GM23338 (cell line): Measurements from ENCODE around the gene PPIL1. TPM values are rescaled to one million over a fixed set of nuclear protein-coding genes. Genes with fewer than 3 reads are reported as not detected.
A peak's percentile ranks its signal among the peaks of the same experiment; 100 is the strongest.

Experiments used
- ATAC-seq: fragments of 200-7000 bp; cut with Tn5 transposase; 3 replicates; pipeline ENCODE4 v1.9.1; 2020
- DNase-seq: peaks from one replicate; pipeline ENCODE4 v3.0.0-alpha.2; 2015; ENCODE audit warnings: low spot score
- H2AFZ ChIP-seq: fragments of 200-600 bp; sonication (generic); 2 replicates; pipeline ENCODE4 v1.8.0; 2016; ENCODE audit warnings: antibody characterized with exemption, mild to moderate bottlenecking, moderate library complexity
- H3F3A ChIP-seq: fragments of 200-600 bp; sonication (generic); replicated peaks from 2 replicates; pipeline ENCODE4 v1.8.0; 2017; ENCODE audit warnings: antibody characterized with exemption, mixed run types, low read depth
- H3K27ac ChIP-seq: fragments of 200-600 bp; sonication (generic); 2 replicates; pipeline ENCODE4 v1.6.1; 2016; ENCODE audit warnings: low read depth
- H3K27me3 ChIP-seq: fragments of 200-600 bp; sonication (generic); 2 replicates; pipeline ENCODE4 v1.8.0; 2016; ENCODE audit warnings: mild to moderate bottlenecking, mixed run types, moderate library complexity; ENCODE audit not compliant: insufficient read depth
- H3K36me3 ChIP-seq: fragments of 200-600 bp; sonication (generic); 2 replicates; pipeline ENCODE4 v1.8.0; 2016; ENCODE audit warnings: mild to moderate bottlenecking; ENCODE audit not compliant: insufficient read depth
- H3K4me1 ChIP-seq: fragments of 200-600 bp; sonication (generic); 2 replicates; pipeline ENCODE4 v1.8.0; 2016; ENCODE audit warnings: mild to moderate bottlenecking, moderate library complexity; ENCODE audit not compliant: insufficient read depth
- H3K4me2 ChIP-seq: fragments of 200-600 bp; sonication (generic); 2 replicates; pipeline ENCODE4 v1.7.1; 2017; ENCODE audit warnings: mixed run types
- H3K4me3 ChIP-seq: fragments of 200-600 bp; sonication (generic); 2 replicates; pipeline ENCODE4 v1.6.1; 2016; ENCODE audit warnings: mixed run types
- H3K79me2 ChIP-seq: fragments of 200-600 bp; sonication (generic); replicated peaks from 2 replicates; pipeline ENCODE4 v1.8.0; 2017; ENCODE audit warnings: mild to moderate bottlenecking; ENCODE audit not compliant: insufficient read depth
- H3K9me2 ChIP-seq: fragments of 200-600 bp; sonication (generic); 2 replicates; pipeline ENCODE4 v1.8.0; 2017; ENCODE audit not compliant: insufficient read depth
- H4K20me1 ChIP-seq: fragments of 200-600 bp; sonication (generic); replicated peaks from 2 replicates; pipeline ENCODE4 v1.8.0; 2017; ENCODE audit warnings: mild to moderate bottlenecking; ENCODE audit not compliant: insufficient read depth
- H3K27ac Mint-ChIP-seq: 2 replicates; pipeline ENCODE4 v1.8.0; 2020; ENCODE audit warnings: inconsistent platforms, mild to moderate bottlenecking, moderate library complexity, mixed read lengths
- H3K27me3 Mint-ChIP-seq: 3 replicates; pipeline ENCODE4 v1.8.0; 2022; ENCODE audit warnings: low read depth, mild to moderate bottlenecking, moderate library complexity, mixed read lengths, inconsistent platforms; ENCODE audit not compliant: insufficient read depth, poor library complexity
- H3K36me3 Mint-ChIP-seq: 3 replicates; pipeline ENCODE4 v1.8.0; 2021; ENCODE audit warnings: low read depth, mild to moderate bottlenecking, inconsistent platforms, moderate library complexity, mixed read lengths
- H3K4me1 Mint-ChIP-seq: 3 replicates; pipeline ENCODE4 v1.8.0; 2020; ENCODE audit warnings: mild to moderate bottlenecking, inconsistent platforms, mixed read lengths
- H3K4me3 Mint-ChIP-seq: 3 replicates; pipeline ENCODE4 v1.8.0; 2021; ENCODE audit warnings: moderate library complexity, mild to moderate bottlenecking, inconsistent platforms, mixed read lengths
- H3K9me3 Mint-ChIP-seq: 3 replicates; pipeline ENCODE4 v1.8.0; 2020; ENCODE audit warnings: moderate library complexity, mild to moderate bottlenecking, inconsistent platforms, mixed read lengths
- CREB1 ChIP-seq: fragments of 250-450 bp; sonication (Bioruptor Pico); IDR thresholded peaks from 2 replicates; pipeline ENCODE4 v1.5.0; 2020; ENCODE audit warnings: low read depth, mild to moderate bottlenecking, moderate library complexity
- EZH2phosphoT487 ChIP-seq: fragments of 200-600 bp; sonication (generic); IDR thresholded peaks from one replicate; pipeline ENCODE4 v1.8.1; 2018; ENCODE audit warnings: antibody characterized with exemption; ENCODE audit not compliant: unreplicated experiment
- JUNB ChIP-seq: IDR thresholded peaks from one replicate; pipeline ENCODE4 v1.6.1; 2016; ENCODE audit warnings: antibody characterized with exemption; ENCODE audit not compliant: unreplicated experiment
- NANOG ChIP-seq: IDR thresholded peaks from 2 replicates; pipeline ENCODE4 v1.6.1; 2016; ENCODE audit warnings: antibody characterized with exemption, borderline replicate concordance
- POLR2AphosphoS5 ChIP-seq: IDR thresholded peaks from 2 replicates; pipeline ENCODE4 v1.6.1; 2016; ENCODE audit warnings: antibody characterized with exemption, low read depth
- ZNF114 ChIP-seq: fragments of 250-450 bp; sonication (Bioruptor Pico); IDR thresholded peaks from 2 replicates; pipeline ENCODE4 v1.5.0; 2020; ENCODE audit warnings: mild to moderate bottlenecking, moderate library complexity
- polyA plus RNA-seq: library from polyadenylated mRNA; unstranded; fragments of >200 nt; fragmentation: Nextera tagmentation; extraction: Ambion mirVana; gene quantifications from 2 replicates; pipeline ENCODE4 v1.2.1, GENCODE V29; 2016
- total RNA-seq: library from RNA; depleted of rRNA; stranded (reverse); fragments of >200 nt; shearing (Covaris generic); gene quantifications from 2 replicates; pipeline ENCODE4 v1.2.3, GENCODE V29; 2014
- TF ChIP-seq, protein P1 (sequence below): IDR thresholded peaks from one replicate; pipeline ENCODE4 v1.6.1; 2018; ENCODE audit warnings: antibody characterized with exemption; ENCODE audit not compliant: unreplicated experiment
- TF ChIP-seq, protein P2 (sequence below): IDR thresholded peaks from 2 replicates; pipeline ENCODE4 v1.6.1; 2016; ENCODE audit warnings: antibody characterized with exemption
- TF ChIP-seq, protein P3 (sequence below): fragments of 250-450 bp; sonication (Bioruptor Pico); IDR thresholded peaks from 2 replicates; pipeline ENCODE4 v1.5.0; 2020; ENCODE audit warnings: mild to moderate bottlenecking, moderate library complexity

Gene PPIL1
- total and polyA plus RNA-seq, 2 experiments from 2014 or later = 57.3 to 79.4 TPM

DNA sequence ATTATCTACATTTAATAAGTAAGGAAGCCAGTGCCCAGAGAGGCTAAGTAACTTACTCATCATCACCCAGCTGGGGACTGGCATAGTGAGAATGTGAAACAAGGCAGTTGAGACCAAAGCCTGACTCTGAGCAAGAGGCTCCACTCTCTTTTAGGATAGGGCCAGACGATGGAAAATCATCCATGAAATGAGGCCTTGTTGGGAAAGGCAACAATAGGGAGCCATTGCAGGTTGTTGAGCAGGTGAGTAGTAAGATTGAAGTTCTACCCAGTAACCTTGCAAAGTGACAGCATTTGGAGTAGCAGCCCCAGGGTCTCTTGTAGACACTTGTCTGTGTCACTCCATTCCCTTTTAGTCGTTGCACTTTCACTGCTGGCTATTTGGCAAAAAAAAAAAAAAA lies 32.8 kb downstream of the PPIL1 start (continued):
- TF ChIP-seq, protein P1, sequence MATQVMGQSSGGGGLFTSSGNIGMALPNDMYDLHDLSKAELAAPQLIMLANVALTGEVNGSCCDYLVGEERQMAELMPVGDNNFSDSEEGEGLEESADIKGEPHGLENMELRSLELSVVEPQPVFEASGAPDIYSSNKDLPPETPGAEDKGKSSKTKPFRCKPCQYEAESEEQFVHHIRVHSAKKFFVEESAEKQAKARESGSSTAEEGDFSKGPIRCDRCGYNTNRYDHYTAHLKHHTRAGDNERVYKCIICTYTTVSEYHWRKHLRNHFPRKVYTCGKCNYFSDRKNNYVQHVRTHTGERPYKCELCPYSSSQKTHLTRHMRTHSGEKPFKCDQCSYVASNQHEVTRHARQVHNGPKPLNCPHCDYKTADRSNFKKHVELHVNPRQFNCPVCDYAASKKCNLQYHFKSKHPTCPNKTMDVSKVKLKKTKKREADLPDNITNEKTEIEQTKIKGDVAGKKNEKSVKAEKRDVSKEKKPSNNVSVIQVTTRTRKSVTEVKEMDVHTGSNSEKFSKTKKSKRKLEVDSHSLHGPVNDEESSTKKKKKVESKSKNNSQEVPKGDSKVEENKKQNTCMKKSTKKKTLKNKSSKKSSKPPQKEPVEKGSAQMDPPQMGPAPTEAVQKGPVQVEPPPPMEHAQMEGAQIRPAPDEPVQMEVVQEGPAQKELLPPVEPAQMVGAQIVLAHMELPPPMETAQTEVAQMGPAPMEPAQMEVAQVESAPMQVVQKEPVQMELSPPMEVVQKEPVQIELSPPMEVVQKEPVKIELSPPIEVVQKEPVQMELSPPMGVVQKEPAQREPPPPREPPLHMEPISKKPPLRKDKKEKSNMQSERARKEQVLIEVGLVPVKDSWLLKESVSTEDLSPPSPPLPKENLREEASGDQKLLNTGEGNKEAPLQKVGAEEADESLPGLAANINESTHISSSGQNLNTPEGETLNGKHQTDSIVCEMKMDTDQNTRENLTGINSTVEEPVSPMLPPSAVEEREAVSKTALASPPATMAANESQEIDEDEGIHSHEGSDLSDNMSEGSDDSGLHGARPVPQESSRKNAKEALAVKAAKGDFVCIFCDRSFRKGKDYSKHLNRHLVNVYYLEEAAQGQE = no peak
- TF ChIP-seq NANOG (no peak), ZNF114 (CRISPR knock-in tag) (no peak), EZH2phosphoT487 (no peak), POLR2AphosphoS5 (no peak), JUNB (no peak), CREB1 (CRISPR knock-in tag) (no peak)
- TF ChIP-seq, protein P2, sequence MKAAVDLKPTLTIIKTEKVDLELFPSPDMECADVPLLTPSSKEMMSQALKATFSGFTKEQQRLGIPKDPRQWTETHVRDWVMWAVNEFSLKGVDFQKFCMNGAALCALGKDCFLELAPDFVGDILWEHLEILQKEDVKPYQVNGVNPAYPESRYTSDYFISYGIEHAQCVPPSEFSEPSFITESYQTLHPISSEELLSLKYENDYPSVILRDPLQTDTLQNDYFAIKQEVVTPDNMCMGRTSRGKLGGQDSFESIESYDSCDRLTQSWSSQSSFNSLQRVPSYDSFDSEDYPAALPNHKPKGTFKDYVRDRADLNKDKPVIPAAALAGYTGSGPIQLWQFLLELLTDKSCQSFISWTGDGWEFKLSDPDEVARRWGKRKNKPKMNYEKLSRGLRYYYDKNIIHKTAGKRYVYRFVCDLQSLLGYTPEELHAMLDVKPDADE = no peak

DNA sequence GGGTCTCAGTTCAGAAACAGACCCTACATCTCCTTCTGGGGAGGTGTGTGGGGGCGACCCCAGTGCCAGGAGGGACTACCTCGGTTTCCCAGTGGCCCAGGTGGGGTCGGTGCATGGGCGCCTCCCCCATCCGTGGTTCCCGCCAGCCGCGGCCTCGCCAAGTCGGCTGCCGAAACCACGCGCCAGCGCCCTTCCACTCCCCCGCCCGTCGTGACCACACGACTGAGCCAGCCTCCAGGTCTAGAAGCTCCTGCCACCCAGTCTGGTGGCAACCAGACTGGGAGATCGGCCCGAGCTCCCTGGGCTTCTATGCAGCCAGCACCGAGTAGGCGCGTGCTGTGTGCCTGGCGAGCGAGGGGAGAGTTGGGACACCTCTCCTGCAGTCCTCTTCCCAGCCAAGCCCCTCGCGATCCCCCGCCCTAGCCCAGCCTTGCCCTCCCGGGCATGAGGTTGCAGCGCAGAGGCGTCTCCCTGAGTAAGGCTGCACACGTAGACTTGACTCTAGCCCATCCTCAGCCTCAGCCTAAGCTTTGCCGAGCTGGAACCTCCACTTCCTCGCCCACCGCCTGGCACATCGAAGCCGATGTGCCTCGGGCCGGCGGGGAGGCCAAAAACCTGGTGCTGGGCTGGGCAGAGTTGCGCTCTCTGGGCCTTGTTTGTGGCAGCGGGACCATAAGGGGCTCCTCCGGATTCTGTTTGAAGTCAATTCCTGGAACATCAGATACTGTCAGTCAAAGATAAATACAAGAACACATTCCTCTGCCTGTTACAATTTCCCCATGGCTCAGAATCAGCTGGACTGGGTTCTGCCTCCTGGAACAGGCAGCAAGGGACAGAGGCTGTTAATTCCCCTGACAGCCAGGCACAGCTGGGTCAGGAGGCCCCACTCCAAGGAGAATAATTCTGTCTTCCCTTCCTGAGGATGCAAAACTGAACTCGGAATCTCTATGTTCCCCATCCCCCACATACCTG lies 33.9 kb downstream of the PPIL1 start:
- DNase-seq (peak; percentile 58), ATAC-seq (peak; percentile 63)
- no peaks in the 10 kb centered on the region for H3K9me3 Mint-ChIP-seq
- no peaks in the 10 kb centered on the region for H3F3A ChIP-seq
- H3K4me1 ChIP-seq = peaks cover 4% of the 10 kb centered on the region; the same call in 1 of the 2 replicates
- H3K36me3 ChIP-seq = no peaks in the 10 kb centered on the region; the same call in 1 of the 2 replicates
- H3K4me1 Mint-ChIP-seq = peaks cover 17% of the 10 kb centered on the region
- H3K9me2 ChIP-seq = no peaks in the 10 kb centered on the region
- H3K27ac Mint-ChIP-seq = no peak overlapping the region
- no peaks in the 10 kb centered on the region for H3K36me3 Mint-ChIP-seq
- peaks cover 62% of the 10 kb centered on the region for H3K27me3 ChIP-seq
- no peak overlapping the region for H3K27ac ChIP-seq
- H3K79me2 ChIP-seq = no peaks in the 10 kb centered on the region
- H3K4me3 ChIP-seq = peak overlapping the region; percentile 81
- H3K4me3 Mint-ChIP-seq = peak overlapping the region; percentile 85
- peaks cover 58% of the 10 kb centered on the region for H3K27me3 Mint-ChIP-seq
- peak overlapping the region; percentile 92 for H3K4me2 ChIP-seq
- peak overlapping the region; percentile 93 for H2AFZ ChIP-seq
- H4K20me1 ChIP-seq = no peaks in the 10 kb centered on the region
- TF ChIP-seq CREB1 (CRISPR knock-in tag) = no peak
- TF ChIP-seq, protein P3, sequence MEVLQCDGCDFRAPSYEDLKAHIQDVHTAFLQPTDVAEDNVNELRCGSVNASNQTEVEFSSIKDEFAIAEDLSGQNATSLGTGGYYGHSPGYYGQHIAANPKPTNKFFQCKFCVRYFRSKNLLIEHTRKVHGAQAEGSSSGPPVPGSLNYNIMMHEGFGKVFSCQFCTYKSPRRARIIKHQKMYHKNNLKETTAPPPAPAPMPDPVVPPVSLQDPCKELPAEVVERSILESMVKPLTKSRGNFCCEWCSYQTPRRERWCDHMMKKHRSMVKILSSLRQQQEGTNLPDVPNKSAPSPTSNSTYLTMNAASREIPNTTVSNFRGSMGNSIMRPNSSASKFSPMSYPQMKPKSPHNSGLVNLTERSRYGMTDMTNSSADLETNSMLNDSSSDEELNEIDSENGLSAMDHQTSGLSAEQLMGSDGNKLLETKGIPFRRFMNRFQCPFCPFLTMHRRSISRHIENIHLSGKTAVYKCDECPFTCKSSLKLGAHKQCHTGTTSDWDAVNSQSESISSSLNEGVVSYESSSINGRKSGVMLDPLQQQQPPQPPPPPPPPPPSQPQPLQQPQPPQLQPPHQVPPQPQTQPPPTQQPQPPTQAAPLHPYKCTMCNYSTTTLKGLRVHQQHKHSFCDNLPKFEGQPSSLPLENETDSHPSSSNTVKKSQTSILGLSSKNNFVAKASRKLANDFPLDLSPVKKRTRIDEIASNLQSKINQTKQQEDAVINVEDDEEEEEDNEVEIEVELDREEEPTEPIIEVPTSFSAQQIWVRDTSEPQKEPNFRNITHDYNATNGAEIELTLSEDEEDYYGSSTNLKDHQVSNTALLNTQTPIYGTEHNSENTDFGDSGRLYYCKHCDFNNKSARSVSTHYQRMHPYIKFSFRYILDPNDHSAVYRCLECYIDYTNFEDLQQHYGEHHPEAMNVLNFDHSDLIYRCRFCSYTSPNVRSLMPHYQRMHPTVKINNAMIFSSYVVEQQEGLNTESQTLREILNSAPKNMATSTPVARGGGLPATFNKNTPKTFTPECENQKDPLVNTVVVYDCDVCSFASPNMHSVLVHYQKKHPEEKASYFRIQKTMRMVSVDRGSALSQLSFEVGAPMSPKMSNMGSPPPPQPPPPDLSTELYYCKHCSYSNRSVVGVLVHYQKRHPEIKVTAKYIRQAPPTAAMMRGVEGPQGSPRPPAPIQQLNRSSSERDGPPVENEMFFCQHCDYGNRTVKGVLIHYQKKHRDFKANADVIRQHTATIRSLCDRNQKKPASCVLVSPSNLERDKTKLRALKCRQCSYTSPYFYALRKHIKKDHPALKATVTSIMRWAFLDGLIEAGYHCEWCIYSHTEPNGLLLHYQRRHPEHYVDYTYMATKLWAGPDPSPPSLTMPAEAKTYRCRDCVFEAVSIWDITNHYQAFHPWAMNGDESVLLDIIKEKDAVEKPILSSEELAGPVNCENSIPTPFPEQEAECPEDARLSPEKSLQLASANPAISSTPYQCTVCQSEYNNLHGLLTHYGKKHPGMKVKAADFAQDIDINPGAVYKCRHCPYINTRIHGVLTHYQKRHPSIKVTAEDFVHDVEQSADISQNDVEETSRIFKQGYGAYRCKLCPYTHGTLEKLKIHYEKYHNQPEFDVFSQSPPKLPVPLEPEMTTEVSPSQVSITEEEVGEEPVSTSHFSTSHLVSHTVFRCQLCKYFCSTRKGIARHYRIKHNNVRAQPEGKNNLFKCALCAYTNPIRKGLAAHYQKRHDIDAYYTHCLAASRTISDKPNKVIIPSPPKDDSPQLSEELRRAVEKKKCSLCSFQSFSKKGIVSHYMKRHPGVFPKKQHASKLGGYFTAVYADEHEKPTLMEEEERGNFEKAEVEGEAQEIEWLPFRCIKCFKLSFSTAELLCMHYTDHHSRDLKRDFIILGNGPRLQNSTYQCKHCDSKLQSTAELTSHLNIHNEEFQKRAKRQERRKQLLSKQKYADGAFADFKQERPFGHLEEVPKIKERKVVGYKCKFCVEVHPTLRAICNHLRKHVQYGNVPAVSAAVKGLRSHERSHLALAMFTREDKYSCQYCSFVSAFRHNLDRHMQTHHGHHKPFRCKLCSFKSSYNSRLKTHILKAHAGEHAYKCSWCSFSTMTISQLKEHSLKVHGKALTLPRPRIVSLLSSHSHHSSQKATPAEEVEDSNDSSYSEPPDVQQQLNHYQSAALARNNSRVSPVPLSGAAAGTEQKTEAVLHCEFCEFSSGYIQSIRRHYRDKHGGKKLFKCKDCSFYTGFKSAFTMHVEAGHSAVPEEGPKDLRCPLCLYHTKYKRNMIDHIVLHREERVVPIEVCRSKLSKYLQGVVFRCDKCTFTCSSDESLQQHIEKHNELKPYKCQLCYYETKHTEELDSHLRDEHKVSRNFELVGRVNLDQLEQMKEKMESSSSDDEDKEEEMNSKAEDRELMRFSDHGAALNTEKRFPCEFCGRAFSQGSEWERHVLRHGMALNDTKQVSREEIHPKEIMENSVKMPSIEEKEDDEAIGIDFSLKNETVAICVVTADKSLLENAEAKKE (CRISPR knock-in tag) = no peak
- TF ChIP-seq, protein P1 = no peak
